GM12865 (cell line): Measurements from ENCODE around the gene UVRAG.

Experiments
- DNase-seq: peaks from one replicate; pipeline ENCODE4 v3.0.0; 2010; ENCODE audit warnings: low read depth
- H3K4me3 ChIP-seq: 2 replicates; pipeline ENCODE4 v1.5.1; 2011; ENCODE audit warnings: mild to moderate bottlenecking, low read depth, low read length, control low read depth
- CTCF ChIP-seq: IDR thresholded peaks from 2 replicates; pipeline ENCODE4 v1.5.1; 2011; ENCODE audit warnings: low read length, control low read depth, low read depth, inconsistent platforms; ENCODE audit not compliant: insufficient read depth; ENCODE audit errors: missing control alignments

The UVRAG gene

GRCh38 chr11:76131671-76132631, 316.9 kb downstream of the UVRAG start:
- no peak overlapping the region for H3K4me3 ChIP-seq
- no peak for TF ChIP-seq CTCF
- no peak for DNase-seq

DNA sequence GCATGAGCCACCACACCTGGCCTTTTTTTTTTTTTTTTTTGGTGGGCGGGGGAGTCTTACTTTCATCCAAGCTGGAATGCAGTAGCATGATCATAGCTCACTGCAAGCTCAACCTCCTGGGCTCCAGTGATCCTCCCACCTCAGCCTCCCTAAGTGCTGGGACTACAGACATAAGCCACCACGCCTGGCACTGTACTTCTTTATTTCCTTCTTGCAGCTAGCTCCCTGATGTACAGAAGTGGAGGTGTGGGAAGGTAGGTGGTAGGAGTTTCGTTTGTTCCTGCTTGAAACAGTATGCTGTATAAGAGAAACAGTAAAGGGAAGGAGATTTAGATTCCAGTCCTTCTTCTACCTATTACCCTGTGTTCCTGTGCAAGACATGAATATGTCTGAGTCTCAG, 319.2 kb downstream of the UVRAG start:
- no peak for DNase-seq
- H3K4me3 ChIP-seq = no peak overlapping the region
- no peak for TF ChIP-seq CTCF

DNA sequence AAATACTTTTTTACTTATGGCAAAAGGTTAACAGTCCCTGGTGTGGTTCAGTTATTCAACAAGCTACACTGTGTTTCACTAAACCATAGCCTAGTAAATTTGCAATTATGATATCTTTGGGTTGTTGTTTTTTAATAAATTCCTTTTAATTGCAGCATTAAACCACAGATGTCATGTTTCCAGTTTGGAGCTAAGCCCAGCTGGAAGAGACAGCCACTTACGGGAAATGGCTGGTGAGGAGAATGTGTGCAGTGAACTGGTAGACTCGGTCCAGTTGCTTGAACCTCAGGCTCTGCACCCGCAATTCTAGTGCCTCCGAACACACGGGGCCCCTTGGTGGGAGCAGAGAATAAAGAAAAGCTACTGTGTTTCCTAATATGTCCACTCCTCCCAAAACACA, 320.5 kb downstream of the UVRAG start:
- no peak for TF ChIP-seq CTCF
- no peak overlapping the region for H3K4me3 ChIP-seq

GRCh38 chr11:76139314-76139713, 324.3 kb downstream of the UVRAG start:
- H3K4me3 ChIP-seq = no peak overlapping the region
- DNase-seq = no peak
- no peak for TF ChIP-seq CTCF

More for the DNA sequence above, 320.5 kb downstream of the UVRAG start:
- DNase-seq = no peak

DNA sequence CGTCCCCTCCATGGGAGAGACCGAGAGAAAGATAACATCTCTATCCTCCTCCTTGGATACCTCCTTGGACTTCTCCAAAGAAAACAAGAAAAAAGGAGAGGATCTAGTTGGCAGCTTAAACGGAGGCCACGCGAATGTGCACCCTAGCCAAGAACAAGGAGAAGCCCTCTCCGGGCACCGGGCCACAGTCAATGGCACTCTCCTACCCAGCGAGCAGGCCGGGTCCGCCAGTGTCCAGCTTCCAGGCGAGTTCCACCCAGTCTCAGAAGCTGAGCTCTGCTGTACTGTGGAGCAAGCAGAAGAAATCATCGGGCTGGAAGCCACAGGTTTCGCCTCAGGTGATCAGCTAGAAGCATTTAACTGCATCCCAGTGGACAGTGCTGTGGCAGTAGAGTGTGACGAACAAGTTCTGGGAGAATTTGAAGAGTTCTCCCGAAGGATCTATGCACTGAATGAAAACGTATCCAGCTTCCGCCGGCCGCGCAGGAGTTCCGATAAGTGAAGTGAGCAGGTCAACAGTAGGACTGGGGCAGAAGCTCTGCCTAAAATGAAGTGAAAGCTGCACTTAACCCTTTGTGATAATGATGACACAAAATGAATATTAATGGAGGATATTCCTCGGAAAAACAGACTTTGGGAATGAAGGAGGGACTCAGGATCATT, 326.0 kb downstream of the UVRAG start:
- no peak overlapping the region for H3K4me3 ChIP-seq
- DNase-seq = no peak
- no peak for TF ChIP-seq CTCF

GRCh38 chr11:76141901-76142588, 327.0 kb downstream of the UVRAG start:
- no peak for DNase-seq
- TF ChIP-seq CTCF = no peak
- H3K4me3 ChIP-seq = no peak overlapping the region
